HEK293 (cell line): ENCODE measurements around the gene PIP4K2A.

ENCODE experiments used
- CTCF ChIA-PET: fragments of 350-600 bp; formaldehyde crosslinking; extraction: SDS; loops from one replicate; lab custom pipeline; 2021; ENCODE audit warnings: antibody characterized with exemption; lab: Yijun Ruan, JAX
- POLR2A ChIA-PET: fragments of 300-600 bp; formaldehyde crosslinking; extraction: SDS; loops from one replicate; lab custom pipeline; 2020; ENCODE audit warnings: antibody characterized with exemption, inconsistent platforms; lab: Yijun Ruan, JAX
- H3K27ac ChIP-seq: fragments of 200-500 bp; sonication (Bioruptor generic); 2 replicates; pipeline ENCODE4 v1.5.1; 2014; ENCODE audit warnings: low read depth, low read length, control low read depth, inconsistent platforms; ENCODE audit errors: extremely low read depth
- H3K36me3 ChIP-seq, 2 experiments: fragments of 200-500 bp in 1 of 2; sonication (Bioruptor generic) in 1 of 2; 1 replicate in 1 of 2; 2 replicates in 1 of 2; pipeline ENCODE4 v1.5.1; 2014 to 2017; ENCODE audit warnings: inconsistent platforms in 2 of 2, low read length in 2 of 2; ENCODE audit not compliant: control insufficient read depth in 2 of 2, insufficient read depth in 1 of 2
- H3K4me1 ChIP-seq: fragments of 200-500 bp; sonication (Bioruptor generic); 2 replicates; pipeline ENCODE4 v1.5.1; 2014; ENCODE audit warnings: mild to moderate bottlenecking, low read length, inconsistent platforms; ENCODE audit not compliant: control insufficient read depth, insufficient read depth
- H3K4me3 ChIP-seq: 2 replicates; pipeline ENCODE4 v1.5.1; 2011; ENCODE audit warnings: low read depth, mild to moderate bottlenecking, control low read depth, low read length, moderate library complexity
- H3K9me3 ChIP-seq: fragments of 200-500 bp; sonication (Bioruptor generic); 2 replicates; pipeline ENCODE4 v1.5.1; 2014; ENCODE audit warnings: low read depth, low read length, inconsistent platforms; ENCODE audit not compliant: control insufficient read depth, insufficient read depth
- AEBP2 ChIP-seq: fragments of 450-650 bp; formaldehyde crosslinking; IDR thresholded peaks from 2 replicates; pipeline ENCODE4 v1.5.1; 2016; ENCODE audit warnings: missing biosample characterization, missing genetic modification characterization, borderline replicate concordance
- BCL11A ChIP-seq: fragments of 450-650 bp; formaldehyde crosslinking; IDR thresholded peaks from 2 replicates; pipeline ENCODE4 v1.5.1; 2016; ENCODE audit warnings: low read depth, missing biosample characterization, missing genetic modification characterization
- GLI2 ChIP-seq: fragments of 450-650 bp; formaldehyde crosslinking; IDR thresholded peaks from 2 replicates; pipeline ENCODE4; 2017; ENCODE audit warnings: missing biosample characterization, missing genetic modification characterization, low read depth, borderline replicate concordance
- IKZF3 ChIP-seq: fragments of 450-650 bp; IDR thresholded peaks from 2 replicates; pipeline ENCODE4 v1.5.0; 2018; ENCODE audit warnings: missing biosample characterization, mild to moderate bottlenecking, missing genetic modification characterization, moderate library complexity
- KLF10 ChIP-seq: fragments of 450-650 bp; IDR thresholded peaks from 2 replicates; pipeline ENCODE4 v1.5.1; 2018; ENCODE audit warnings: missing biosample characterization, mild to moderate bottlenecking, missing genetic modification characterization
- PBX3 ChIP-seq: sonication (generic); formaldehyde crosslinking; IDR thresholded peaks from 2 replicates; pipeline ENCODE4 v1.8.1; 2022; ENCODE audit warnings: mild to moderate bottlenecking, moderate library complexity, missing genetic modification reagents
- SCRT2 ChIP-seq: fragments of 450-650 bp; formaldehyde crosslinking; IDR thresholded peaks from 2 replicates; pipeline ENCODE4 v1.5.1; 2016; ENCODE audit warnings: missing biosample characterization, missing genetic modification characterization
- ZBTB44 ChIP-seq: fragments of 450-650 bp; IDR thresholded peaks from 2 replicates; pipeline ENCODE4 v1.5.1; 2018; ENCODE audit warnings: missing biosample characterization, mild to moderate bottlenecking, missing genetic modification characterization
- ZNF19 ChIP-seq: fragments of 450-650 bp; formaldehyde crosslinking; IDR thresholded peaks from 2 replicates; pipeline ENCODE4; 2016; ENCODE audit warnings: missing biosample characterization, missing genetic modification characterization, low read depth
- ZNF223 ChIP-seq: fragments of 450-650 bp; formaldehyde crosslinking; IDR thresholded peaks from 2 replicates; pipeline ENCODE4 v1.5.1; 2016; ENCODE audit warnings: missing biosample characterization, missing genetic modification characterization
- ZNF521 ChIP-seq: fragments of 450-650 bp; formaldehyde crosslinking; IDR thresholded peaks from 2 replicates; pipeline ENCODE4 v1.5.1; 2017; ENCODE audit warnings: missing biosample characterization, mild to moderate bottlenecking, missing genetic modification characterization
- ZNF645 ChIP-seq: fragments of 450-650 bp; formaldehyde crosslinking; IDR thresholded peaks from 2 replicates; pipeline ENCODE4; 2016; ENCODE audit warnings: missing biosample characterization, missing genetic modification characterization
- ZNF660 ChIP-seq: fragments of 450-650 bp; IDR thresholded peaks from 2 replicates; pipeline ENCODE4 v1.5.1; 2018; ENCODE audit warnings: missing biosample characterization, mild to moderate bottlenecking, missing genetic modification characterization
- ZNF707 ChIP-seq: fragments of 450-650 bp; formaldehyde crosslinking; IDR thresholded peaks from 2 replicates; pipeline ENCODE4 v1.5.1; 2016; ENCODE audit warnings: missing biosample characterization, missing genetic modification characterization

Gene PIP4K2A

GRCh38 chr10:22685926-22686325, 28.5 kb downstream of the PIP4K2A start:
- Histone ChIP-seq H3K27ac (no peak overlapping the region), H3K4me3 (no peak overlapping the region), H3K9me3 (no peaks in the 10 kb centered on the region), H3K36me3 (no peaks in the 10 kb centered on the region), H3K4me1 (peaks cover 22% of the 10 kb centered on the region)
- TF ChIP-seq IKZF3 (tag by site-specific recombination) (0 out of 2 replicates have a peak, but pooled peaks have one; percentile 18), ZBTB44 (tag by site-specific recombination) (no peak)
- POLR2A ChIA-PET, result no interaction called here
- CTCF ChIA-PET, result no interaction called here

GRCh38 chr10:22684699-22685098, 29.7 kb downstream of the PIP4K2A start:
- Histone ChIP-seq H3K4me3 (no peak overlapping the region), H3K4me1 (peaks cover 22% of the 10 kb centered on the region), H3K36me3 (no peaks in the 10 kb centered on the region), H3K27ac (no peak overlapping the region), H3K9me3 (no peaks in the 10 kb centered on the region)
- no peak for TF ChIP-seq ZNF223 (tag by site-specific recombination)
- TF ChIP-seq ZNF645 (tag by site-specific recombination), result no peak
- TF ChIP-seq PBX3 (CRISPR knock-in tag), result no peak
- TF ChIP-seq SCRT2 (tag by site-specific recombination), result peak; percentile 58
- no peak for TF ChIP-seq ZNF660 (tag by site-specific recombination)
- TF ChIP-seq AEBP2 (tag by site-specific recombination), result no peak
- CTCF ChIA-PET, result no interaction called here
- POLR2A ChIA-PET, result no interaction called here

GRCh38 chr10:22683140-22683389, 31.3 kb downstream of the PIP4K2A start:
- no peak overlapping the region for H3K4me3 ChIP-seq
- CTCF ChIA-PET, result interaction anchor here (0.6 to 1.3 kb wide), 2 partner anchors 12 to 438 kb away, joined by 3 read pairs; no protein-coding TSS in a partner anchor
- TF ChIP-seq ZNF521 (no peak), ZNF19 (tag by site-specific recombination) (no peak), KLF10 (no peak), ZNF707 (tag by site-specific recombination) (no peak), BCL11A (no peak), GLI2 (tag by site-specific recombination) (no peak)
- POLR2A ChIA-PET, result no interaction called here
- H3K36me3 ChIP-seq, result no peaks in the 10 kb centered on the region
- H3K9me3 ChIP-seq, result no peaks in the 10 kb centered on the region
- no peak overlapping the region for H3K27ac ChIP-seq
- peaks cover 22% of the 10 kb centered on the region for H3K4me1 ChIP-seq
